Prostate gland (tissue), 2 donors: ENCODE measurements around the gene CENPX. TPM values are rescaled to one million over a fixed set of nuclear protein-coding genes. Genes with fewer than 3 reads are reported as not detected.

Experiments
- DNase-seq: peaks from one replicate; pipeline ENCODE4 v3.0.0-alpha.2; 2019; ENCODE audit warnings: low spot score
- H3K27ac ChIP-seq, 2 donors: fragments of 200-600 bp; sonication (generic); 2 replicates each; pipeline ENCODE4 v1.5.1; 2017 to 2019
- H3K27me3 ChIP-seq: fragments of 200-600 bp; sonication (generic); replicated peaks from 2 replicates; pipeline ENCODE4 v1.5.1; 2019; ENCODE audit not compliant: insufficient read depth
- H3K36me3 ChIP-seq, 2 donors: fragments of 200-600 bp; sonication (generic); 1 replicate in 1 of 2; 2 replicates in 1 of 2; pipeline versions ENCODE4 v1.5.1 to v1.8.1; 2017 to 2019
- H3K4me1 ChIP-seq: fragments of 200-600 bp; sonication (generic); replicated peaks from 2 replicates; pipeline ENCODE4 v1.5.1; 2019
- H3K4me3 ChIP-seq, 2 donors: fragments of 200-600 bp; sonication (generic); 2 replicates each; pipeline ENCODE4 v1.5.1; 2017 to 2019
- H3K9me3 ChIP-seq: fragments of 200-600 bp; sonication (generic); 2 replicates; pipeline ENCODE4 v1.5.1; 2017
- CTCF ChIP-seq, 4 experiments: fragments of 200-600 bp in 2 of 4; fragments of 450-650 bp in 2 of 4; sonication (generic) in 2 of 4; IDR thresholded peaks; 1 replicate in 3 of 4; 2 replicates in 1 of 4; pipeline ENCODE4 v1.5.1; 2016 to 2019; ENCODE audit warnings: antibody characterized with exemption in 4 of 4, mild to moderate bottlenecking in 2 of 4, moderate library complexity in 2 of 4
- POLR2A ChIP-seq: fragments of 450-650 bp; IDR thresholded peaks from one replicate; pipeline ENCODE4 v1.6.1; 2016; ENCODE audit warnings: antibody characterized with exemption, mild to moderate bottlenecking
- POLR2AphosphoS5 ChIP-seq: sonication (generic); formaldehyde crosslinking; IDR thresholded peaks from one replicate; pipeline ENCODE4 v1.6.1; 2017; ENCODE audit warnings: antibody characterized with exemption
- WGBS: methylation state at CpG from one replicate; pipeline ENCODE4 v1.1.5; 2018; 5-methylcytosine and 5-hydroxymethylcytosine counted together
- intact Hi-C: fragments of 100-400 bp; cut with DNase I; formaldehyde crosslinking; loops from one replicate; pipeline ENCODE4 v1.14.2; 2022
- total RNA-seq, 2 donors: library from RNA; depleted of rRNA; stranded (reverse); fragments of >200 nt; gene quantifications; one replicate each; pipeline ENCODE4 v1.1.0, GENCODE V29; 2016

The CENPX gene
- total RNA-seq, 2 donors from 2014 or later: 84.9 to 263 TPM

GRCh38 chr17:82014432-82014831 is 8.2 kb downstream of the CENPX start:
- H3K9me3 ChIP-seq: no peaks in the 10 kb centered on the region
- 50% methylated on average over 22 of the region's 23 CpGs for WGBS

GRCh38 chr17:82013772-82014321 is 8.8 kb downstream of the CENPX start:
- Histone ChIP-seq H3K36me3 (no peaks in the 10 kb centered on the region), H3K9me3 (no peaks in the 10 kb centered on the region), H3K4me3 (no peak overlapping the region), H3K4me1 (no peaks in the 10 kb centered on the region), H3K27ac (peak overlapping the region in 1 of 2 donors; percentile 48), H3K27me3 (no peaks in the 10 kb centered on the region)
- DNase-seq: no peak
- 79% methylated on average over 16 of the region's 16 CpGs for WGBS
- no peak for TF ChIP-seq POLR2A
- no peak for TF ChIP-seq POLR2AphosphoS5
- TF ChIP-seq CTCF (IDR thresholded peaks at IDR 0.05): no peak
- intact Hi-C loops: no loop called here

More at GRCh38 chr17:82014432-82014831, 8.2 kb downstream of the CENPX start:
- no peaks in the 10 kb centered on the region for H3K4me1 ChIP-seq
- H3K36me3 ChIP-seq: no peaks in the 10 kb centered on the region
- TF ChIP-seq POLR2AphosphoS5 (no peak), CTCF (IDR thresholded peaks at IDR 0.05) (no peak), POLR2A (no peak)
- no peak overlapping the region for H3K4me3 ChIP-seq
- no peak overlapping the region for H3K27ac ChIP-seq
- no peak for DNase-seq
- no peaks in the 10 kb centered on the region for H3K27me3 ChIP-seq
- intact Hi-C loops: no loop called here

GRCh38 chr17:82013341-82013740 is 9.3 kb downstream of the CENPX start:
- H3K27ac ChIP-seq: peak overlapping the region; percentile 42 to 48
- 31% methylated on average over 18 of the region's 22 CpGs for WGBS
- intact Hi-C loops: no loop called here
- no peak for DNase-seq
- H3K4me1 ChIP-seq: no peaks in the 10 kb centered on the region
- no peaks in the 10 kb centered on the region for H3K27me3 ChIP-seq
- TF ChIP-seq POLR2A (no peak), CTCF (IDR thresholded peaks at IDR 0.05) (no peak), POLR2AphosphoS5 (no peak)
- H3K9me3 ChIP-seq: no peaks in the 10 kb centered on the region
- H3K4me3 ChIP-seq: no peak overlapping the region
- H3K36me3 ChIP-seq: no peaks in the 10 kb centered on the region

GRCh38 chr17:82012640-82013295 is 9.9 kb downstream of the CENPX start:
- 63% methylated on average over 17 of the region's 19 CpGs for WGBS
- Histone ChIP-seq H3K36me3 (no peaks in the 10 kb centered on the region), H3K27ac (peak overlapping the region; percentile 42 to 48), H3K27me3 (no peaks in the 10 kb centered on the region), H3K4me1 (no peaks in the 10 kb centered on the region), H3K4me3 (no peak overlapping the region), H3K9me3 (no peaks in the 10 kb centered on the region)
- no peak for DNase-seq
- intact Hi-C loops: no loop called here
- TF ChIP-seq POLR2A (no peak), POLR2AphosphoS5 (no peak), CTCF (IDR thresholded peaks at IDR 0.05) (no peak)

GRCh38 chr17:82012261-82012639 is 10.4 kb downstream of the CENPX start:
- WGBS: 83% methylated on average over 10 of the region's 20 CpGs
- intact Hi-C loops: no loop called here
- peak overlapping the region in 1 of 2 donors; percentile 48 for H3K27ac ChIP-seq

More at GRCh38 chr17:82012261-82012639, 10.4 kb downstream of the CENPX start:
- Histone ChIP-seq H3K36me3 (no peaks in the 10 kb centered on the region), H3K4me1 (no peaks in the 10 kb centered on the region), H3K4me3 (no peak overlapping the region), H3K27me3 (no peaks in the 10 kb centered on the region), H3K9me3 (no peaks in the 10 kb centered on the region)
- TF ChIP-seq POLR2A (no peak), CTCF (IDR thresholded peaks at IDR 0.05) (no peak), POLR2AphosphoS5 (no peak)
- DNase-seq: no peak
